HG03196 (cell line): ENCODE data around the gene GABRR2.
"Not testable (repeated sequence)": the region's sequence is repeated elsewhere in the genome, so short reads cannot be mapped to it uniquely, and the experiment has no call there.

Experiments used
- ATAC-seq: cut with Tn5 transposase; IDR thresholded peaks from one replicate; pipeline ENCODE4 v1.9.1; 2021; ENCODE audit not compliant: unreplicated experiment

The GABRR2 gene

DNA sequence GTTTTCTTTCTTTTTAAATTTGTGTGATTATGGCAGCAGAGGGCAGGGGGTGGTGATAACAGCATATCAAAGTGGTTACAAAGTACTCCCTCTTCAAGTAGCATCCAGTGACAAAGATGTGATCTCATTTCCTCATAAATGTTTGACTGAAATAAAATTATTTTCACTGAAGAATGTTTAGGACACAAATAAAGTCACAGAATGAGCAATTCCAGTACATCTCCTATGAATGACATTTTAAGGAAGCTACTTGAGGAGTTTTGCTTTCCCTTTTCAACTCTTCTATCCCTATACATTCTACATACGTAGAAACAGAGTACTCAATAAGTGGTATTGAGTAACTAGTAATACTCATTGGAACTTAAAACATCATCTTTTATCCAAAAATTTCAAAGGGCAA, 13.9 kb upstream of the GABRR2 start:
- no peak for ATAC-seq

DNA sequence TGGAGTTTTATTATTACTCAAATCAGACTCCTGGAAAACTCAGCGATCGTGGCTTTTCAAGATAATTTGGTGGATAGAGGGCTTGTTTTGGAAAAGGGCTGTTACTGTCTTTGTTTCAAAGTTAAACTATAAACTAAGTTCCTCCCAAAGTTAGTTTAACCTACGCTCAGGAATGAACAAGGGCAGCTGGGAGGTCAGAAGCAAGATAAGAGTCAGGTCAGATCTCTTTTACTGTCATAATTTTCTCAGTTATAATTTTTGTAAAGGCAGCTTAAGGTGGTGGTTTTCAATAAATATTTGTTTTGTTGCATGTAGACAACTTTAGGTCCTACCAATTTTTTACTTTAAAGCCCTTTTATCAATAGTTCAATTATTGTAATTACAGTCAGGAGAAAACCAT, 9.2 kb upstream of the GABRR2 start:
- no peak for ATAC-seq

DNA sequence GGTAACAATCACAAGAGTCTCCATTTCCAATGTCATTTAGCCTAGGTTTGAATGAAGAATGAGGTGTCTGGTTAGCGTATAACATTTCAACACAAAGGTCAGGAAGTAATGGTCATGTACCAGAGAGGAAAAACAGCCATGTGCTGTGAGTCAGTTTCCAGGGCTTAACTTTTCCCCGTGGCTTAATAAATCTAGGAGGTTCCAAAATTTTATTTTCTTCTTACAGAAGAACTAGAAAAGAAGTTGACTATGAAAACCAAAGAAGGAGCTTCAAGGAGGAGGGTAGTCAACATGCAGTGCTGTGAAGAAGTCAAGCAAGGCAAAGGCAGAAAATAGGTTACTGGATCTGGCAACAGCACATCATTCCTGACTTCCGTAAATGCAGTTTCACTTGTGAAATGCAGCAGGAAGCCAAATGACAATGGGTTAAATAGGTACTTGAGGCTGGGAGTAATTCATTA, 8.4 kb upstream of the GABRR2 start:
- ATAC-seq, result no peak

DNA sequence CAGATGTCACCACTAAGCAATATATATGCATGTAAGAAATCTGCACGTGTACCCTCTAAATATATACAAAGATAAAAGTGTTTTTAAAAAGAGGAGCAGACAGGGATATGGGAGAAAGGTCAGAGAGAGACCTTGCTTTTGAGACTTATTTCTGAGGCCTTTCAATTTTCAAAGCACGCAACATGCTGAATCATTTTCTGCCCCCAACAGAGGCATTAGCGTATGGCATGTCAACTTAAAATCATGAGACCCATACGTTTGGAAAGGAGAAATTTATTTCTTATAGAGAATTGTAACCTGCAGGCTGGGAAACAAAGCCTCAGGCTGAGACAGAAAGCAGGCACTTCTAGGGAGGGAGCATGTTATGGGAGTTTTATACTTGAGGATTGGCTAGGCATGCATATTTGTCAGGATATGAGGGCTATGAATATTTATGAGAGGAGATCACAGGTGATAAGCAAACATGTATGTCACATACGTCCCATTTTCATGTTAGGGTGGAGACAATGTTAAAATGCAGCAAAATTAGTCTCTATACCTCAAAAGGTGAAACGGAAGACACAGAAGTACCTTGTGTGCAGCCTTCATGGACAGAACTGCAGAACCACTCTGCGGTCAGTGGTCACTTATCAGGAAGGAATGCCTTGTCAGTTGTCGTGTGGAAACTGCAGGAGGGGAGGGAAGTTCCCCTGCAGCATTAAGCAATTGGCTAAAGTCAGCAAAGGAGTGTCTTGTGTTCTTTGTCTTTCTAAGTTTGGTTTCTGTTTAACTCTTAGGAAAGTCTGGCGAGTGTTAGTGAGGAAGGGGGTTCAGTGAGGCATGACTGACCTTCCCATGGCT, 6.3 kb upstream of the GABRR2 start:
- no peak for ATAC-seq

DNA sequence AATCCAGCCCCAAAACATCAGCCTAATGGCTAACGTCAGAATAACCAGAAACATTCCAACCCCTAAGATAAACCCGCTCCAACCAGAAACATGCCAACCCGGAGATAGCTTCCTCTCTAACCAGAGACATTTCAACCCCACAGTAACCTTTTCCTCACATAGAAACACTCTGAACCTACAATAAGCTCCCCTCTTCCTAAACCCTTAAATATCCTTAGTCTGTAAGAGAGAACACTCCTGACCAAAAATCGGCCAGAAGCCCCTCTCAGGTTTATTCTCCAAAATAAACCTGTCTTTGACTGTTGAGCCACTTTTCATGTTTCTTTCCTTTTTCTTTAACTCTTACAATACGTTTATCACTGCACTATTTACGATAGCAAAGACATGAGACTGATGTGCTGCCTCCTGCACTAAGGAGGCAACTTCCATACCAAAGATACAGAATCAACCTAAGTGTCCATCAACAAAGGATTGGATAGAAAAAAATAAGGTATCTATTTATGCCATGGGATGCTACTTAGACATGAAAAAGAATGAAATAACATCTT, 5.0 kb upstream of the GABRR2 start:
- ATAC-seq, result no peak

DNA sequence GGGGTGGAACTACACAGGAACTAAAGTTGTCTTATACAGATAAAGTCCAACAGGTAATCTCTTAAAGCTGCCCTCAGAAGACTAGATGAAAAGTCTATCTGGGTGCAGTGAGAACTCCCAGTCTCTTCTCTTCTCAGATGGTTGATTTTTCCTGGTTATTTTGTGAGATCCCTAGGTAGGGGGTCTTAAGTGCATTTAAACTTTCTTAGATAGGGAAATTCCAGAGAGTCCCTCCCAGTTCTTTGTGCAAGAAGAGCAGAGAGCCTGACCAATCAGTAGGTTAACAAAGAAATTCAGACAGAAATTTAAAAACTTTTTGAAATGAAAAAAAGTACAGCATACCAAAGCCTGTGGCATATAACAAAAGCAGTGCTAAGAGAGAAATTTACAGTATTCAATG, 2.0 kb upstream of the GABRR2 start:
- ATAC-seq, result no peak

DNA sequence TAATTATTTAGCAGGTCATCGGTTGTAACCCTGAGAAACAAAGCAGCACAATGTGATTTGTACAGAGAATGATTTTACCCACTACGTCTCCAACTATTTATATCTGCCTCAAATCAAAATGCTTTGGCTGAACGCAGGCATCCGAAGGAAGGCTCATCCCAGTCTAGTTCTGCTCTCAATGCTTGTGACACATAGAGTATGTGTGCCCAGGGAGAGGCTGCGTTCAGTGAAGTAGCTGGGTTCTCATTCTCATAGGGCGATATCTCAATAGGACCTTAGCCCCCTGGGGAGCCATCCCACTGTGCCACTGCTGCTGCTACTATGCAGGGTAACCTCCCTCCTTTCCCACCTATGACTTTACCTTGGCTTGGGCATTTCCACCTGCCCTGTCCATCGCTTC, 407 bp downstream of the GABRR2 start:
- no peak for ATAC-seq

DNA sequence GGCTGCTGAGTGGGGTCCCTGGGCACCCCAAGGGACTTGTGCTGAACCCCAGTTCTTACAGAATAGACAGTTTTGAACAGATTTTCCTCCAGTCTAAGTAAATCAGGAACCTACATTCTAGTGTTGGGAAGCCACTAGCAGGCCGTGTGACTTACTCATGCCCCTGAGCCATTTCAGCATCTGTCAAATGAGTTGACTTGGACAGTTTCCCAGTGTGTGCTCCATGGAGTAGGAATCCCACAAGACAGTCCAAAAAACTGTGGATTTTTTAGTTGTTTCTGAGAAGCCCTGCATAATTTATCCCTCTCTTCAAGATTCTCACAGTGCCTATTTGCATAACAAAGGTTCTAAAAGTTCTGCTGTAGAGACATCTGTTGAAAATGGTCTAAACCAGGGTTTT, 2.1 kb downstream of the GABRR2 start:
- ATAC-seq, result no peak

DNA sequence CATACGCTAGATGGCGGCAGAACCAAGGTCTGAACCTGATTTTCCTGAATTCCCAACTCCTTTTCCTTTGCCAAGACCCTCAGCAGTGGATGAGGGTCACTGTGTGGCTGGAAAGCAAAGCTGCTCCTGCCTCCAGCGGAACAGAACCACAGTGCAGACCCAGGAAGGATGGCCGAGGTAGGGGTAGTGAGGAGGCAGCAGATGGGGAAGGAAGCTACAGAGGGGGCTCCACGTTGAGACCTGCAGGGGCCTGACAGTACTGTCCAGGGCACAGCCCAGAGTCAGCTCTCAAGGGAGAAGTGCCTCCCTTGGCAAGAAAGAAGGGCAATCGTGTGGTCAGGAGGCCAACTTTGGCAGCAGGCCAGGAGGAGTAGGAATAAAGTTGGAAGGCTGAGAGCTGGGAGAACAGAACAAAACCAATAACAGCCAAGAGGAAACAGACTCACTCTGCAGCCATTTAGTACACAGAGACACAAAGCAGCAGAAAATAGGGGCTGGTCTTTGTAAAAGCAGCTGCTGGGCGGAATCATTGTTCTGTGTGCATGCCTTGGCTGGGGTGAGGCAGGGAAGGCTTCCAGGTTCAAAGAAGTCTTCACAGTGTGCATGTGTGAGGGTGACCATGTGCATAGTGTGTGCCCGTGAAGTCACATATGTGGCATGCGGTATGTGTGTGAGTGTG, 3.1 kb downstream of the GABRR2 start:
- ATAC-seq, result no peak

DNA sequence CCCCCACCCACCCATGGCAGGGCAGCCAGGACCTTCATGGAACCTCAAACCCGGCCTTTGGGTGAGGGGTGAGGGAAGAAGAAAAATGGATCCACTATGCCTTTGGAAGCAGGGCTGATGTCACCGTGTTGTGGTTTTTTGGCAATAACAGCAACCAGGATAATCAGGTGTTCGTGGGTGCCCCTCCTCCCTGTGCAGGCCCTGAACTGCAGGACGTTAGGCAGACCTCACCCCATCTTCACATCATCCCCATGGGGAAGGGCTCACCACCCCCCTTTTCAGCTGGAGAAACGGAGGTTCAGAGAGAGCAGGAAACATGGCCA, 3.6 kb downstream of the GABRR2 start:
- ATAC-seq, result no peak

DNA sequence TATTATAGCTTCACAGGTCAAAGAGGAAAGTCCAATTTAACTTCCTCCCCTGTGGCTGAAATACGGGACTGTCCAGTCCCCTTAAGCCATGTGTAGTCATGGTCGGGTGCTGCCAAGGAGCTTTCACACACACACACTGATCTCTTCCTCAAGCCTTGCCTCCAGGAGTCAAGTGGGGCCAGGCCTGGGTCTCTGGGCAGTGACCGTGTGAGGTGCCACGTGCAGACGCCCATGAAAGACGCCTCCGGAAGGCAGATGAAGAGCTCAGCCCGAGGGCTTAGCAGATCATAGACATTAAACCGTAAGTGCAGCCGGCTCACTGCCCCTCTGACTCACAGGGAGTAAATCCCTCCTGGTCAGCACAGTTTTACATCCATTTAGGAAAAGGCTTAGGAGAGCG, 4.2 kb downstream of the GABRR2 start:
- no peak for ATAC-seq

DNA sequence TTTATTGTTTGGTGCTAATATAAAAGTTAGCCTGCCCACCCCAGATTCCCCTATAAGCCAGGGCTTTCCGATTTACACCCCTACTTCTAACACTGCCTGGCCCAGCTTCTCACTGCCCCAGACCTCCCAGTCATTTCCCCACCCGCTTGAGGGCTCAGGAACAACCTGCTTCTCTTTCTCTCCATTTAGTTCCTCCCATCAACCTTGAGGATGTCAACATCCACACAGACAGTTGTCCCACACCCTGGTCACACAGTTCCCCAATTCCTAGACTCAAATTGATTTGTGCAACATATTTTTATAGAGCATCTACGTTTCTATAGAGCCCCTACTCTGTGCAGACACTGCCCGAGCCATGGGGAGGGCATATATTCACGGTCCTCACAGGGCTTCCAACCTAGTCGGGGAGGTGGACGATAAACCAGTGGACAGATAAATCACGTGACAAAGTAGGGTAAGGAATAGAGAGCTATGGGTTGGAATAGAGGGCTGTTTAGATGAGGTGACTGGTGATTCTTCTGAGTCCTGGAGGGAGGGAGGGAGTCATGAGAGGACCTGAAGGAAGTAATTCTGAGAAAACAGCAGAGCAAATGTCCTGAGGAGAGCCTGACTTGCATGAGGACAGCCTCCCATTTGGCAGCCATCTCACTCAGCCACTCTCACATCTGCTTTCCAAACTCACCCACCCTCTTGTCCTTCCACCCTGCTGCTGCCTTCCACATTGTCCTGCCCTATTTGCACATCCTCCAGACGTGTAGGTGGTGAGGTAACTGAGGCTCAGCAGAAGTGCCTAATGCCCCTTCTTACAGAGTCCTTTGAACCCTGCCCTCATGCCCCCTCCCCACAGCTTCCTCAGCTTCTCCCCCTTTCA, 6.3 kb downstream of the GABRR2 start:
- ATAC-seq, result no peak

DNA sequence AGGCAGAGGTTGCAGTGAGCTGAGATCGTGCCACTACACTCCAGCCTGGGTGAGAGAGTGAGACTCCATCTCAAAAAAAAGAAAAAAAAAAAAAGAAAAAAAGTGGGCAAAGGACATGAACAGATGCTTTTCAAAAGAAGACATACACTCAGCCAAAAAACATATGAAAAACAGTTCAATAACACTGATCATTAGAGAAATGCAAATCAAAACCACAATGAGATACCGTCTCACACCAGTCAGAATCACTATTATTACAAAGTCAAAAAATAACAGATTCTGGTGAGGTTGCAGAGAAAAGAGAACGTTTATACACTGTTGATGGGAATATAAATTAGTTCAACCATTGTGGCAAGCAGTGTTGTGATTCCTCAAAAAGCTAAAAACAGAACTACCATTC, 10.6 kb downstream of the GABRR2 start:
- not testable (repeated sequence) for ATAC-seq

DNA sequence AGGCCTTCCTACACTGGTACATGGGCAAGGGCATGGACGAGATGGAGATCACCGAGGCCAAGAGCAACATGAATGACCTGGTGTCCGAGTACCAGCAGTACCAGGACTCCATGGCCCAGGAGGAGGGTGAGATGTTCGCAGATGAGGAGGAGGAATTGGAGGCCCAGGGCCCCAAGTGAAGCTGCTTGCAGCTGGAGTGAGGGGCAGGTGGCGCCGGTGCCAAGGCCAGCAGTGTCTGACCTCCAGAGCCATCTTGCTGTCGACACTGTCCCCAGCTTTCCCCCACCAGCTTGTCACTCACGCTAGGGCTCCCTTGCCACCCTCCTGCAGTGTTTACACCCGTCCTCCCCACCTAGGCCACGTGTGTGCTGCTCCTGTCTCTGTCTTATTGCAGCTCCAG, 12.2 kb downstream of the GABRR2 start:
- ATAC-seq, result no peak

DNA sequence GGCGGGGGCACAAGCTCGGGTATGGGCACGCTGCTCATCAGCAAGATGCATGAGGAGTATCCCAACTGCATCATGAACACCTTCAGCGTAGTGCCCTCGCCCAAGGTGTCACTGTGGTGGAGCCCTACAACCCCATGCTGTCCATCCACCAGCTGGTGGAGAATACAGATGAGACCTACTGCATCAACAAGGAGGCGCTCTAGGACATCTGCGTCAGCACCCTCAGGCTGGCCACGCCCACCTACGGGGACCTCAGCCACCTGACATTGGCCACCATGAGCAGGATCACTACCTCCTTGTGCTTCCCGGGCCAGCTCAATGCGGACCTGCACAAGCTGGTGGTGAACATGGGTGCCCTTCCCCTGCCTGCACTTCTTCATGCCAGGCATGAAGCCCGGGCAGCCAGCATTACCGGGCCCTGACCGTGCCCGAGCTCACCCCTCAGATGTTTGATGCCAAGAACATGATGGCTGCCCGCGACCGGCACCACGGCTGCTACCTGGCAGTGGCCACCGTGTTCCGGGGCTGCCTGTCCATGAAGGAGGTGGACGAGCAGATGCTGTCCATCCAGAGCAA, 12.8 kb downstream of the GABRR2 start:
- no peak for ATAC-seq

DNA sequence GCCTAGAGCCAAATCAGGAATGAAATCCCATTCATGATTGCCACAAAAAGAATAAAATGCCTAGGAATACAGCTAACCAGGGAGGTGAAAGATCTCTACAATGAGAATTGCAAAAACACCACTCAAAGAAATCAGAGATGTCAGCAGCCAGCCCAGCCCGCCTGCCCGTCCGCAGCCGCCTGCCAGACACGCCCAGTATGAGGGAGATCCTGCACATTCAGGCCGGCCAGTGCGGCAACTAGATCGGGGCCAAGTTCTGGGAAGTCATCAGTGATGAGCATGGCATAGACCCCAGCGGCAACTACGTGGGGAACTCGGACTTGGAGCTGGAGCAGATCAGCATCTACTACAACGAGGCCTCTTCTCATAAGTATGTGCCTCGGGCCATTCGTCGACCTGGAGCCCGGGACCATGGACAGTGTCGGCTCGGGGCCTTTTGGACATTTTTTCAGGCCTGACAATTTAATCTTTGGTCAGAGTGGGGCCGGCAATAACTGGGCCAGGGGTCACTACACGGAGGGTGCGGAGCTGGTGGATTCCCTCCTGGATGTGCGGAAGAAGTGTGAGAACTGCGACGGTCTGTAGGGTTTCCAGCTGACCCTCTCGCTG, 13.4 kb downstream of the GABRR2 start:
- ATAC-seq, result no peak

DNA sequence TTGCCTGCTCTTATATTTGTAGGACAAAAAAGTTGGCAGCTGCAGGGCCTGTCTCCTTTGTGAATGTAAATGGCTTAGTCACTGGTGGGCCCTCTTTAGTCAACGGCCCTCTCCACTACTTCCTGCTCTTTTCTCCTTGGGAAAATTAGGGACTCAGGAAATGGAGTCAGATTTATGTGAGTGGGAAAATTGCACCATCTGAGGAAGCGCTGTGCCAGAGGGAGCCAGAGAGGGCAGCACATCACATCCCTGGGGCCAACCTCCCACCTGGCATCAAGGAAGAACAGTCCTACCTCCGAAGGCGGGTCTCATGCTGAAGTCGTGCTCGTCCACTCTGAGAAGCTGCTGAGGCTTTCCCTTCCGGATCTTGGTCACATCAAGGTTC, 15.6 kb downstream of the GABRR2 start:
- ATAC-seq, result no peak

DNA sequence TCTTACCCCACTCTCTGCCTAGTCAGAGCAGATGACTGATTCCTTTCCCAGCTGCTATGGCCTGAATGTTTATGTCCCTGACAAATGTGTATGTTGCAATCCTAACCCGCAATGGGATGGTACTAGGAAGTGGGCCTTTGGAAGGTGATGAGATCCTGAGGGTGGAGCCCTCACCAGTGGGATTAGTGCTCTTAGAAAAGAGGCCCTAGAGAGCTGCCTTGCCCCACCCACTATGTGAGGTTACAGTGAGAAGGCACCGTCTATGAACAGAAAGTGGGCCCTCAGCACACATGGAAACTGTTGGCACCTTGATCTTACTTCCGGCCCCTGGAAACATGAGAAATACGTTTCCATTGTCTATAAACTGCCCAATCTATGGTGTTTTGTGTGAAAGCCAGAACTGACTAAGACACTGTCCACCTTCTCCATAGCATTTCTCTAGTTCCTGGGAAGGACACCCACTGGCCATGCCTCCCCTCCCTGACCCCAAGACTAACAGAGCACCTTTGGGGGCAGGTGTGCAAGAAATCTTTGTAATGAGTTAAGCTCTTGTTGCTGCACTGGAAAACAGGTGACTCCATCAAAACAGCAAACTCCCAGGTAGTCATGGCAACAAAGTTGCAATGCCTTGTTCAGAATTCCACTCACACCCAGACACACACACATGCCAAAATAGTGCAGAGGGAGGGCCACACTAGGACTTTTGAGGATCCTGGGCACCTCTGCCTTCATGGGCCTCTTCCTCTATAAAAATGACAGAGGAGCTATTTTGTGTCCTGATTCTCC, 16.2 kb downstream of the GABRR2 start:
- no peak for ATAC-seq

DNA sequence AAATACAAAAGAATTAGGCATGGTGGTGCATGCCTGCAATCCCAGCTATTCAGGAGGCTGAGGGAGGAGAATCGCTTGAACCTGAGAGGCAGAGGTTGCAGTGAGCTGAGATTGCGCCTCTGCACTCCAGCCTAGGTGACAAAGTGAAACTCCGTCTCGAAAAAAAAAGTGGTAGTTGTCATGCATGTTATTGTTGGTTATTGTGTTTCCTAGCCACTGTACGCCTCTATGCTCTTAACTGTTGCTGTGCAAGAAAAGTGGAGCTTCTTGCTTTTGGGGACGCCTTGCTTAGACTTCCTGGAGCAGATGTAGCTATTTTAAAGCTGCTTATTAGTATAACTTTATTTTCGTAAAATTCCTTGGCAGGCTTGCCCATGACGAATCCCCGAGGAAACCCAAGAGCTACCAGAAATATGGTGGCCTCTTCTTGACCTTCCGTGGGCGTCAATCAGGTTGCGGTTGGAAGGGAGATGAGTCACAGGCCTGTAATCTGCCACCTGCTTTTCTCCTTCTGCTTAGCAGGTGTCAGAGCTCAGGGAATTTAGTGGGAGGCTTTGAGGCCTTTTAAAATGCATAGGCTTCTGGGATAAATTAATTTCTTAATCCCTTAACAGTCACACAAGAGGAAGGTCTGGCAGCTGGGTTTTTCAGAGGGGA, 17.3 kb downstream of the GABRR2 start:
- peak; percentile 93 for ATAC-seq
